ENCODE data around the gene MBTPS2. TPM values are rescaled to one million over a fixed set of nuclear protein-coding genes. Genes with fewer than 3 reads are reported as not detected.

Gene MBTPS2
- total RNA-seq, 4 donors from 2014 or later, result 7.5 to 10.8 (median 8.4) TPM

- no peaks in the 10 kb centered on the region for H3K36me3 ChIP-seq
- TF ChIP-seq POLR2A (IDR thresholded peaks at IDR 0.05; ENCODE audit: low read depth), result no peak
- no peak for TF ChIP-seq POLR2AphosphoS5 (IDR thresholded peaks at IDR 0.05)
- TF ChIP-seq CTCF (IDR thresholded peaks at IDR 0.05), result no peak
- TF ChIP-seq EP300 (IDR thresholded peaks at IDR 0.05), result no peak
- H3K27ac ChIP-seq (replicated peaks in 1 of 4), result no peak overlapping the region
- no peak for DNase-seq (ENCODE audit: extremely low spot score)
- no peaks in the 10 kb centered on the region for H3K27me3 ChIP-seq
- no peak overlapping the region for H3K4me3 ChIP-seq
- peaks cover 0 to 17% (median 11%) of the 10 kb centered on the region in 4 donors for H3K4me1 ChIP-seq
- no peaks in the 10 kb centered on the region for H3K9me3 ChIP-seq
- intact Hi-C loops (cut with DNase I), result no loop called here
- WGBS, result 53% methylated on average over 2 of the region's 2 CpGs
These were observed 2.4 kb upstream of the MBTPS2 start for GRCh38 chrX:21837056-21837455.

- DNase-seq (ENCODE audit: extremely low spot score), result no peak
- 29% methylated on average over 4 of the region's 4 CpGs for WGBS
- no peaks in the 10 kb centered on the region for H3K27me3 ChIP-seq
- TF ChIP-seq POLR2AphosphoS5 (IDR thresholded peaks at IDR 0.05) (no peak), EP300 (IDR thresholded peaks at IDR 0.05) (no peak)
- peaks cover 3 to 17% (median 11%) of the 10 kb centered on the region in 4 donors for H3K4me1 ChIP-seq
- peaks cover 0 to 7% (median 0%) of the 10 kb centered on the region in 4 donors for H3K36me3 ChIP-seq
- no peaks in the 10 kb centered on the region for H3K9me3 ChIP-seq
- peak overlapping the region; percentile 75 to 84 (median 80) for H3K27ac ChIP-seq (replicated peaks in 1 of 4)
- intact Hi-C loops (cut with DNase I), result no loop called here
- H3K4me3 ChIP-seq, result peak overlapping the region; percentile 67 to 80 (median 69)
These were observed 482 bp upstream of the MBTPS2 start for GRCh38 chrX:21838937-21839333.

- H3K4me1 ChIP-seq, result peaks cover 3 to 17% (median 11%) of the 10 kb centered on the region in 4 donors
- no peaks in the 10 kb centered on the region for H3K9me3 ChIP-seq
- H3K4me3 ChIP-seq, result peak overlapping the region; percentile 67 to 80 (median 69)
- WGBS, result 51% methylated on average over 6 of the region's 6 CpGs
- intact Hi-C loops (cut with DNase I), result loop anchor here (10.0 kb wide), 2 partner anchors 95 to 135 kb away; no protein-coding TSS in a partner anchor
- peak overlapping the region; percentile 75 to 84 (median 80) for H3K27ac ChIP-seq (replicated peaks in 1 of 4)
- no peak for DNase-seq (ENCODE audit: extremely low spot score)
- no peak for TF ChIP-seq POLR2A (IDR thresholded peaks at IDR 0.05; ENCODE audit: low read depth)
- TF ChIP-seq EP300 (IDR thresholded peaks at IDR 0.05), result no peak
- no peak for TF ChIP-seq CTCF (IDR thresholded peaks at IDR 0.05)
- no peak for TF ChIP-seq POLR2AphosphoS5 (IDR thresholded peaks at IDR 0.05)
- no peaks in the 10 kb centered on the region for H3K27me3 ChIP-seq
- peaks cover 0 to 11% (median under 1%) of the 10 kb centered on the region in 4 donors for H3K36me3 ChIP-seq
These were observed 752 bp downstream of the MBTPS2 start for GRCh38 chrX:21840193-21840545.

DNA sequence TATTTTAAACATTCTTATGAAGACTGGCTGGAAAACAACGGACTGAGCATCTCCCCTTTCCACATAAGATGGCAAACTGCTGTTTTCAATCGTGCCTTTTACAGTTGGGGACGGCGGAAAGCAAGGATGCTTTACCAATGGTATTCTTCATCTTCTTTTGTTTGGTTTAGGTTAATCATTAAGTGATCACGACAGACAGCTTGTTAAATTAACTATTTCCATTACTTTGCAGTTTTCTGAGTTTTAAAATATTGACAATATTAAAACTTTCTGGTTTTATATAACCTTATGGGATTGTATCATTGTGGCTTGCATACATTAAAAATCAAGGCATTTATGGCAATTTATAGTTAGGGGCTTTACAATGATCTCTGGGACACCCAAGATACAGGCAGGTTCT lies 3.8 kb downstream of the MBTPS2 start:
- Histone ChIP-seq H3K9me3 (no peaks in the 10 kb centered on the region), H3K4me1 (peaks cover 3 to 17% (median 11%) of the 10 kb centered on the region in 4 donors), H3K4me3 (no peak overlapping the region), H3K27me3 (no peaks in the 10 kb centered on the region), H3K27ac (replicated peaks in 1 of 4) (no peak overlapping the region), H3K36me3 (peaks cover 0 to 37% (median 8%) of the 10 kb centered on the region in 4 donors)
- WGBS, result 61% methylated on average over 5 of the region's 5 CpGs
- TF ChIP-seq EP300 (IDR thresholded peaks at IDR 0.05) (no peak), POLR2AphosphoS5 (IDR thresholded peaks at IDR 0.05) (no peak), CTCF (IDR thresholded peaks at IDR 0.05) (no peak), POLR2A (IDR thresholded peaks at IDR 0.05; ENCODE audit: low read depth) (no peak)
- no peak for DNase-seq (ENCODE audit: extremely low spot score)
- intact Hi-C loops (cut with DNase I), result loop anchor here (10.0 kb wide), 2 partner anchors 92 to 132 kb away; no protein-coding TSS in a partner anchor

- intact Hi-C loops (cut with DNase I), result loop anchor here (10.0 kb wide), 2 partner anchors 90 to 130 kb away; no protein-coding TSS in a partner anchor
- no peak overlapping the region for H3K4me3 ChIP-seq
- DNase-seq (ENCODE audit: extremely low spot score), result no peak
- 87% methylated on average over 6 of the region's 6 CpGs for WGBS
- TF ChIP-seq POLR2A (IDR thresholded peaks at IDR 0.05; ENCODE audit: low read depth), result no peak
- no peak for TF ChIP-seq POLR2AphosphoS5 (IDR thresholded peaks at IDR 0.05)
- TF ChIP-seq CTCF (IDR thresholded peaks at IDR 0.05), result no peak
- no peak for TF ChIP-seq EP300 (IDR thresholded peaks at IDR 0.05)
- no peak overlapping the region for H3K27ac ChIP-seq (replicated peaks in 1 of 4)
- H3K27me3 ChIP-seq, result no peaks in the 10 kb centered on the region
- H3K9me3 ChIP-seq, result no peaks in the 10 kb centered on the region
- H3K36me3 ChIP-seq, result peaks cover 0 to 40% (median 10%) of the 10 kb centered on the region in 4 donors
- peaks cover 3 to 12% (median 11%) of the 10 kb centered on the region in 4 donors for H3K4me1 ChIP-seq
These were observed 5.7 kb downstream of the MBTPS2 start for GRCh38 chrX:21845096-21845495.
